K562 (cell line): ENCODE data around the gene FAAH. TPM values are rescaled to one million over a fixed set of nuclear protein-coding genes. Genes with fewer than 3 reads are reported as not detected.

Experiments used
- ATAC-seq: fragments of 200-7000 bp; cut with Tn5 transposase; 3 replicates; pipeline ENCODE4 v1.9.1; 2020; ENCODE audit warnings: moderate library complexity
- BruUV-seq: library from RNA; stranded (reverse); fragments of 400-500 nt; replicated peaks from 2 replicates; lab custom pipeline; 2021; lab: Mats Ljungman, UMichigan
- CTCF ChIA-PET: fragments of 300-600 bp; formaldehyde crosslinking; extraction: SDS; loops from one replicate; lab custom pipeline; 2021; ENCODE audit warnings: low intra/inter-chr PET ratio; lab: Yijun Ruan, JAX
- POLR2A ChIA-PET: fragments of 300-600, 350-650 bp; sonication (Branson Sonifier 250); formaldehyde crosslinking; extraction: SDS; loops from one replicate; lab custom pipeline; 2021; ENCODE audit warnings: antibody characterized with exemption, inconsistent platforms; lab: Yijun Ruan, JAX
- DNase-seq, 4 experiments: peaks; one replicate each; pipeline versions ENCODE4 v3.0.0 to v3.0.0-alpha.2; 2011 to 2018; ENCODE audit warnings: low spot score in 3 of 4, mixed read lengths in 3 of 4; ENCODE audit errors: extremely low read depth in 1 of 4
- FAIRE-seq: peaks from 2 replicates; lab custom pipeline; 2011; peaks lifted over from hg19 to GRCh38; lab: Jason Lieb, UNC
- H2AFZ ChIP-seq: 2 replicates; pipeline ENCODE4 v1.6.0; 2011; ENCODE audit warnings: low read depth, low read length, control low read depth, inconsistent platforms
- H3K27ac ChIP-seq: fragments of 200-600 bp; 3 replicates; pipeline ENCODE4 v1.8.0; 2011; ENCODE audit warnings: low read depth, mild to moderate bottlenecking, control low read depth, inconsistent platforms, low read length, moderate library complexity, mixed read lengths; ENCODE audit errors: extremely low read depth
- H3K27me3 ChIP-seq, 2 experiments: fragments of 300-600 bp in 1 of 2; 2 replicates in 1 of 2; 3 replicates in 1 of 2; pipeline versions ENCODE4 v1.6.0 to v1.8.0; 2011; ENCODE audit warnings: inconsistent platforms in 2 of 2, low read length in 2 of 2, mild to moderate bottlenecking in 1 of 2, mixed read lengths in 1 of 2, moderate library complexity in 1 of 2; ENCODE audit not compliant: control insufficient read depth in 2 of 2, insufficient read depth in 2 of 2
- H3K36me3 ChIP-seq: fragments of 300-600 bp; 3 replicates; pipeline ENCODE4 v1.8.0; 2011; ENCODE audit warnings: mild to moderate bottlenecking, low read length, inconsistent platforms; ENCODE audit not compliant: control insufficient read depth, insufficient read depth
- H3K4me1 ChIP-seq, 2 experiments: fragments of 200-600 bp in 1 of 2; replicated peaks in 1 of 2; 2 replicates in 1 of 2; 3 replicates in 1 of 2; pipeline versions ENCODE4 v1.5.1 to v1.8.0; 2011; ENCODE audit warnings: inconsistent platforms in 2 of 2, low read length in 2 of 2, mild to moderate bottlenecking in 1 of 2, mixed read lengths in 1 of 2, moderate library complexity in 1 of 2; ENCODE audit not compliant: control insufficient read depth in 2 of 2, insufficient read depth in 2 of 2
- H3K4me2 ChIP-seq: 2 replicates; pipeline ENCODE4 v1.6.1; 2011; ENCODE audit warnings: low read length, control low read depth, inconsistent platforms, mixed read lengths; ENCODE audit not compliant: insufficient read depth
- H3K4me3 ChIP-seq: fragments of 200-600 bp; sonication (generic), shearing (Covaris generic); 2 replicates; pipeline ENCODE4 v1.5.1; 2016; ENCODE audit warnings: control low read depth, inconsistent platforms
- H3K79me2 ChIP-seq: fragments of 200-600 bp; 3 replicates; pipeline ENCODE4 v1.8.0; 2011; ENCODE audit warnings: low read length, inconsistent platforms; ENCODE audit not compliant: control insufficient read depth, insufficient read depth
- H3K9ac ChIP-seq, 2 experiments: 2 replicates each; pipeline versions ENCODE4 v1.6.0 to v1.6.1; 2011; ENCODE audit warnings: low read depth in 2 of 2, low read length in 2 of 2, control low read depth in 1 of 2, inconsistent platforms in 1 of 2, mild to moderate bottlenecking in 1 of 2, mixed read lengths in 1 of 2; ENCODE audit not compliant: insufficient read depth in 1 of 2
- H3K9me1 ChIP-seq: one replicate; pipeline ENCODE4 v1.6.0; 2011; ENCODE audit warnings: inconsistent platforms, mild to moderate bottlenecking, low read length, moderate library complexity; ENCODE audit not compliant: control insufficient read depth, insufficient read depth
- H3K9me3 ChIP-seq: replicated peaks from 2 replicates; pipeline ENCODE4 v1.5.1; 2011; ENCODE audit warnings: low read depth, low read length, inconsistent platforms; ENCODE audit not compliant: control insufficient read depth, insufficient read depth
- H4K20me1 ChIP-seq: replicated peaks from 2 replicates; pipeline ENCODE4 v1.6.1; 2011; ENCODE audit warnings: low read length, inconsistent platforms, mixed read lengths; ENCODE audit not compliant: control insufficient read depth, insufficient read depth
- ADNP ChIP-seq: fragments of 200-800 bp; sonication (Bioruptor generic); IDR thresholded peaks from 2 replicates; pipeline ENCODE4 v1.6.1; 2016; ENCODE audit warnings: missing genetic modification characterization, missing compliant biosample characterization
- DNMT1 ChIP-seq: fragments of 450-650 bp; IDR thresholded peaks from 2 replicates; pipeline ENCODE4 v1.6.1; 2016; ENCODE audit warnings: antibody characterized with exemption, mild to moderate bottlenecking
- ETS1 ChIP-seq: conservative IDR thresholded peaks from 2 replicates; pipeline ENCODE4 v1.6.1; 2011; ENCODE audit warnings: low read depth, mild to moderate bottlenecking, low read length; ENCODE audit not compliant: control insufficient read depth
- HNRNPL ChIP-seq: fragments of 200-400 bp; formaldehyde crosslinking; IDR thresholded peaks from 2 replicates; pipeline ENCODE4 v1.6.1; 2017; ENCODE audit warnings: low read depth, mild to moderate bottlenecking, low read length
- HNRNPUL1 ChIP-seq: fragments of 200-400 bp; formaldehyde crosslinking; IDR thresholded peaks from 2 replicates; pipeline ENCODE4 v1.6.1; 2017; ENCODE audit warnings: low read length
- ILK ChIP-seq: fragments of 450-650 bp; IDR thresholded peaks from 2 replicates; pipeline ENCODE4 v1.6.1; 2016; ENCODE audit warnings: missing genetic modification characterization, low read depth, mild to moderate bottlenecking, missing compliant biosample characterization, moderate library complexity, borderline replicate concordance
- KDM1A ChIP-seq, 2 experiments: fragments of 450-650 bp; IDR thresholded peaks; 2 replicates each; pipeline ENCODE4 v1.6.1; 2016; ENCODE audit warnings: mild to moderate bottlenecking in 2 of 2
- KLF10 ChIP-seq: fragments of 250-450 bp; sonication (Bioruptor Pico); IDR thresholded peaks from 2 replicates; pipeline ENCODE4 v1.6.1; 2021; ENCODE audit warnings: matching md5 sums
- NCOA6 ChIP-seq: fragments of 450-650 bp; IDR thresholded peaks from 2 replicates; pipeline ENCODE4 v1.6.1; 2017; ENCODE audit warnings: mild to moderate bottlenecking
- RBM25 ChIP-seq: fragments of 200-400 bp; formaldehyde crosslinking; IDR thresholded peaks from 2 replicates; pipeline ENCODE4 v1.6.1; 2018; ENCODE audit warnings: low read length, low read depth, moderate library complexity; ENCODE audit not compliant: severe bottlenecking
- RFX5 ChIP-seq: IDR thresholded peaks from 2 replicates; pipeline ENCODE4 v1.6.1; 2011; ENCODE audit warnings: low read depth, mild to moderate bottlenecking, improper control_type of control experiment, low read length
- TARDBP ChIP-seq: fragments of 450-650 bp; IDR thresholded peaks from 2 replicates; pipeline ENCODE4 v1.6.1; 2016
- TEAD1 ChIP-seq, 2 experiments: fragments of 450-650 bp in 1 of 2; sonication (generic) in 1 of 2; formaldehyde crosslinking; IDR thresholded peaks; 2 replicates each; pipeline versions ENCODE4 v1.4.0 to v1.8.0; 2020 to 2022; ENCODE audit warnings: mild to moderate bottlenecking in 2 of 2, missing genetic modification reagents in 1 of 2
- TFAM ChIP-seq: fragments of 250-450 bp; sonication (Bioruptor Pico); conservative IDR thresholded peaks from 2 replicates; pipeline ENCODE4 v1.5.0; 2021; ENCODE audit warnings: mild to moderate bottlenecking, moderate library complexity
- TRIM24 ChIP-seq, 2 experiments: fragments of 450-650 bp; IDR thresholded peaks; 2 replicates each; pipeline ENCODE4 v1.6.1; 2016
- ZNF324 ChIP-seq: fragments of 250-450 bp; sonication (Bioruptor Pico); IDR thresholded peaks from 2 replicates; pipeline ENCODE4 v1.4.0; 2020; ENCODE audit warnings: mild to moderate bottlenecking
- ZNF586 ChIP-seq: fragments of 450-650 bp; formaldehyde crosslinking; conservative IDR thresholded peaks from 2 replicates; pipeline ENCODE4 v1.4.0; 2020; ENCODE audit warnings: mild to moderate bottlenecking, moderate library complexity
- ZNF592 ChIP-seq: fragments of 450-650 bp; IDR thresholded peaks from 2 replicates; pipeline ENCODE4 v1.6.1; 2017; ENCODE audit warnings: antibody characterized with exemption, mild to moderate bottlenecking
- ZNF655 ChIP-seq: fragments of 250-450 bp; sonication (Bioruptor Pico); IDR thresholded peaks from 2 replicates; pipeline ENCODE4 v1.5.0; 2021
- ZNF699 ChIP-seq: fragments of 250-450 bp; sonication (Bioruptor Pico); IDR thresholded peaks from 2 replicates; pipeline ENCODE4 v1.8.0; 2021; ENCODE audit warnings: mild to moderate bottlenecking, moderate library complexity; ENCODE audit not compliant: insufficient replicate concordance
- in situ Hi-C: fragments of 300-500 bp; cut with MboI; formaldehyde crosslinking; loops from 4 replicates; pipeline ENCODE4 v1.15.0; 2018; ENCODE audit warnings: inconsistent platforms, mixed read lengths
- intact Hi-C: fragments of 100-400 bp; cut with micrococcal nuclease; formaldehyde crosslinking; loops from 2 replicates; pipeline ENCODE4 v1.14.2; 2022
- polyA plus RNA-seq, 8 experiments: library from polyadenylated mRNA; depleted of rRNA in 4 of 8; stranded (reverse) in 5 of 8; unstranded in 3 of 8; fragments of >200 nt; fragmentation: Nextera tagmentation in 2 of 8; fragmentation: Illumina TruSeq in 1 of 8; extraction: Ambion mirVana in 2 of 8; extraction: Trizol in 1 of 8; gene quantifications; 2 replicates each; pipeline versions ENCODE4 v1.2.1 to v1.2.3, GENCODE V29; 2011 to 2014; ENCODE audit warnings: inconsistent platforms in 1 of 8, missing spikeins in 1 of 8
- total RNA-seq, 7 experiments: library from RNA; depleted of rRNA in 6 of 7; stranded (reverse); fragments of >200 nt in 6 of 7; fragmentation: Illumina TruSeq in 2 of 7; extraction: Trizol in 2 of 7; gene quantifications; 2 replicates each; pipeline versions ENCODE4 v1.2.1 to v1.2.3, GENCODE V29; 2011 to 2021; ENCODE audit warnings: low replicate concordance in 1 of 7

The FAAH gene
- total and polyA plus RNA-seq, 9 of the 15 experiments (the other 6 are each of a cell fraction or from before 2014, with no cell fraction given), result 0.06 to 1.1 (median 0.32) TPM

- no peak for ATAC-seq
- FAIRE-seq, result no peak
- intact Hi-C loops, result no loop called here
- no peak for TF ChIP-seq ZNF324
- TF ChIP-seq ZNF592, result no peak
- TF ChIP-seq HNRNPUL1, result no peak
- TF ChIP-seq RBM25, result peak; percentile 87
- TF ChIP-seq NCOA6, result no peak
- TF ChIP-seq ZNF586, result no peak
- TF ChIP-seq ILK (tag), result no peak
- no peak for TF ChIP-seq TEAD1 (CRISPR knock-in tag; IDR thresholded peaks at IDR 0.05)
- TF ChIP-seq TRIM24 (IDR thresholded peaks at IDR 0.05), result no peak
- TF ChIP-seq DNMT1, result no peak
- peak in 1 of 2 experiments; percentile 34; a peak in 1 of 4 replicates for TF ChIP-seq KDM1A (IDR thresholded peaks at IDR 0.05)
- no peak for TF ChIP-seq HNRNPL
- TF ChIP-seq TFAM (CRISPR knock-in tag), result no peak
- no peak for TF ChIP-seq TARDBP
- peak; percentile 50; the same call in 1 of the 2 replicates for TF ChIP-seq ADNP (tag)
- no peak for TF ChIP-seq ZNF655 (CRISPR knock-in tag)
- no peak for TF ChIP-seq ETS1
- TF ChIP-seq ZNF699 (CRISPR knock-in tag), result no peak
- TF ChIP-seq KLF10 (CRISPR knock-in tag), result no peak
- TF ChIP-seq RFX5, result no peak
Measured at GRCh38 chr1:46380508-46380907, 13.6 kb upstream of the FAAH start.

More at GRCh38 chr1:46380508-46380907, 13.6 kb upstream of the FAAH start:
- Histone ChIP-seq H3K9me3 (0 out of 2 replicates have a peak, but pooled peaks cover 2% of the 10 kb centered on the region), H3K4me1 (no peaks in the 10 kb centered on the region), H3K9me1 (no peaks in the 10 kb centered on the region), H2AFZ (no peak overlapping the region), H3K36me3 (no peaks in the 10 kb centered on the region), H4K20me1 (no peaks in the 10 kb centered on the region), H3K4me2 (no peak overlapping the region), H3K79me2 (no peaks in the 10 kb centered on the region), H3K9ac (no peak overlapping the region), H3K27ac (no peak overlapping the region), H3K27me3 (no peaks in the 10 kb centered on the region), H3K4me3 (no peak overlapping the region)
- in situ Hi-C loops, result no loop called here
- BruUV-seq, result no TSS peak
- no peak for DNase-seq
- POLR2A ChIA-PET, result interaction anchor here (0.7 to 1.6 kb wide), 4 partner anchors 11 to 56 kb away, joined by 3 to 7 read pairs (median 4); no protein-coding TSS in a partner anchor
- CTCF ChIA-PET, result no interaction called here
